Left cardiac atrium (tissue), 2 donors: ENCODE data around the gene GFM2. TPM values are rescaled to one million over a fixed set of nuclear protein-coding genes. Genes with fewer than 3 reads are reported as not detected.

Source experiments
- total RNA-seq, 2 donors: library from RNA; stranded (reverse); fragmentation: NEBNext Ultra II Directional; extraction: Animal tissue kit (Norgen Biotek cat#: 25700); gene quantifications; one replicate each; pipeline ENCODE4 v1.2.1, GENCODE V29; 2021
- donor health status: DM: no; HTN: yes; CAD: no; lungs with severe emphysema.
- donor health status: DM: yes; HTN: yes; CAD: no.

The GFM2 gene
- total RNA-seq, 2 donors from 2014 or later = 24.8 to 27.8 TPM

Other genes starting within 250 kb of the GFM2 start
- gene ENC1, start 126.4 kb downstream of the GFM2 start, total RNA-seq = 10 to 100 TPM in 1 of 2 donors, 1 to 10 TPM in 1; 5.5 to 12.0 TPM
- gene HEXB, start 81.9 kb downstream of the GFM2 start, total RNA-seq = 10 to 100 TPM; 80.1 to 84.2 TPM
- 10 to 100 TPM; 42.1 to 71.8 TPM for gene NSA2, start 132 bp upstream of the GFM2 start, total RNA-seq
- 1 to 10 TPM; 5.0 to 6.9 TPM for gene FAM169A, start 99.3 kb upstream of the GFM2 start, total RNA-seq